ENCODE data around the gene KCNV2.

GRCh38 chr9:2674141-2674824 lies 43.0 kb upstream of the KCNV2 start:
- TF ChIP-seq CTCF (IDR thresholded peaks at IDR 0.05) (no peak), POLR2A (IDR thresholded peaks at IDR 0.05) (no peak)

Data from esophagus squamous epithelium (tissue), 4 donors.